ENCODE measurements around the gene TMEM215. TPM values are rescaled to one million over a fixed set of nuclear protein-coding genes. Genes with fewer than 3 reads are reported as not detected.
"Not testable (repeated sequence)": the region's sequence is repeated elsewhere in the genome, so short reads cannot be mapped to it uniquely, and the experiment has no call there.

TMEM215 gene, protein sequence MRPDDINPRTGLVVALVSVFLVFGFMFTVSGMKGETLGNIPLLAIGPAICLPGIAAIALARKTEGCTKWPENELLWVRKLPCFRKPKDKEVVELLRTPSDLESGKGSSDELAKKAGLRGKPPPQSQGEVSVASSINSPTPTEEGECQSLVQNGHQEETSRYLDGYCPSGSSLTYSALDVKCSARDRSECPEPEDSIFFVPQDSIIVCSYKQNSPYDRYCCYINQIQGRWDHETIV
- total RNA-seq (2014; rRNA removed; shearing (Covaris generic); ENCODE audit: low replicate concordance): not detected in 2 replicates

DNA sequence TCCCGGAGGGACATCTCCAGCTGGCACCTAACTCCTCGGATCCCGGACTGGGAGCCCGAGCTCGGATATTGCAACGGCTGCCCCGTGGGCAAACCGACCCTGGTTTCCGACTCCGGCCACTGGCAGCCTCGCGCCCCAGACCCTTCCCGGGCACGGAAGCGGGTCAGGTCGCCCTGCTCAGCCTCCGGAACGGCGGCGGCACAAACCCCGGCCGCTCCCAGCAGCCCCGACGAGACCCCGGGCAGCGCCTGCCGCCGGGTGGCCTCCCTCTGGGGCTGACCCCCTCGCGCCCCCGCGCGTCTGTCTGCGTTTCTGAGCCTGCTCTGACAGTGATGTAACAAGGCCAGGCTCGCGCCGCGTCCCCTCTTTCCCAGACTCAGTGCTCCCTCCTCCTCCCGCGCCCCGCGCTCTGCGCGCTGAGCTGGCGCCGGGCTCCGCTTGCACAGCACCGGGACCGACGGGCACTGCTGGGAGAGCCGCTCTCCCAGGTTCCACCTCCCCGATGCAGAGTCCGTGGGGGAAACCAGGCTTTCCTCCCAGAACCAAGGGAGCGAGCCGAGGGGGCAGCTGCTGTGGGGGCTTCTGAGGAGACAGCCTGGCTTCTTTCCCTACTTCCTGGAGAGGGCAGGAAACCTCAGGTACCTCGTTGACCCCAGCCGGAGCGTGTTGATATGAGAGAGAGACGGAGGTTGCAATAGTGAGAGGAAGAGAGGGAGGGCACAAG lies at the start of gene TMEM215:
TMEM215 (plus strand) TSS at position 373 of the 724 bp plus-strand sequence. CDS start 644 bp downstream, outside the sequence.
- in situ Hi-C loops (cut with HindIII; ENCODE audit: low pct_unique_long_range_greater_than_20kb, low sequenced_read_pairs): no loop called here
- DNase-seq (ENCODE audit: low read depth): no peak

DNA sequence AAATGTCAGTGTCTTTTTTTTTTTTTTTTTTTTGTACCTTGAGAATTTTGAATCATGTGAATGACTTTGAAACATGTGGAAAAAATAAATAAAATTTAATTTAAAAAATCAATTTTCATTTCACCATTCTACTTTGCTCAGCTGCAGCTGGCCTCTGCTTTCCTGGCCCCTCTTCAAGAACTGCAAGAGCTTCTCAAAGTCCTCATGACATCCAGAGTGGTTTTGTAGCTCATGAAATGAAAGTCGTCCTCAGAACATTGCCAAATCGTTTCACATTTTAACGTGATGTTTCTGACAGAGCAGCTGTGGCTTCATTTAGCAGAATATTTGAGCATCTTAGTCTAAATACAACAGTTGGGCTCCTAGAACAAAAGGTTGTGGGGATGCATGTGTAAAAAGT lies 47.9 kb upstream of the TMEM215 start:
- DNase-seq (ENCODE audit: low read depth): no peak
- in situ Hi-C loops (cut with HindIII; ENCODE audit: low pct_unique_long_range_greater_than_20kb, low sequenced_read_pairs): no loop called here

DNA sequence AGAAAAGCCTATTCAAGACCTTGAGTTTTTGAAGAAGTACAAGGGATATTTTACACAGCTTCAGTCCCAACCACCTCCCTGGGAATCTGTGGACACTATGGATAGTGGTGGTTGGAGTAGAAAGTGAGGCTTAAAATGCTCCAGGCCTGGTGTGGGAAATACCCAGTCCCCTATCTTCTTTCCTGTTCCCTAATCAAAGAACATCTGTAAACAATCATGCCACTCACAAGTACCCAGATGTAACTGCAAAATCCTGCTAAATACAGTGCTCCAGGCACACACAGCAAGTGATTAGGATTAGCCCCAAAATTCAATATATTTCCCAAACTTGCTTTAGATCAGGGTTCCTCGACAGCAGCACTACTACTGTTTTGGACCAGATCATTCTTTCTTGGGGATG lies 46.0 kb upstream of the TMEM215 start:
- in situ Hi-C loops (cut with HindIII; ENCODE audit: low pct_unique_long_range_greater_than_20kb, low sequenced_read_pairs): no loop called here
- DNase-seq (ENCODE audit: low read depth): no peak

DNA sequence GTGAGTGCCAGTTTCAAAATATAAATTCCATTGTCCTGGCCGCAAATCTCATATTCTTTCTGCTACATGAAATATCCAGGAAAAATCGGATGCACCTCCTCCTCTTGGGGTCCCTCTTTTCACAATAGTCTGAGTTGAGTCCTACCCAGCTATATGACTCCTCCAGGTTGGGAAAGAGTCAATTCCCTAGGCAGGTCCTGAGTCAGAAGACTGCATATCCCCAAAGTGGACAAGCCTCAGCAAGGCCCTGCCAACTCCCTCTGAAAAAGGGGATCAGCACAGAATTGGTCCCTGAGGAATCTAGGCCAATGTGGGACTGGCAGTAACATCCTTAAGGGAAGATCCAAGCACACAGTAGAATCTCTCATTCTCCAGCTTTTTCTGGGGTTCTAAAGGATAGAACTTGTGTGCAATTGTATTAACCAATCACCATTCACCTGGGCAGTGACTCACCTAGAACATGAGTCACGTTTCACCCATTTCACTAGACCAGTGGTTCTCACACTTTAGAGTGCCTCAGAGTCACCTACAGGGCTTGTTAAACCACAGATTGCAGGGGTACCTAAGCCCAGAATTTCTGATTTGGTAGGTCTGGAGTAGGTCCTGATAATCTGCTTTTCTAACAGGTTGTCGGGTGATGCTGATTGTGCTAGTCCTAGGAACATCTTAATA lies 44.7 kb upstream of the TMEM215 start:
- in situ Hi-C loops (cut with HindIII; ENCODE audit: low pct_unique_long_range_greater_than_20kb, low sequenced_read_pairs): no loop called here
- no peak for DNase-seq (ENCODE audit: low read depth)

DNA sequence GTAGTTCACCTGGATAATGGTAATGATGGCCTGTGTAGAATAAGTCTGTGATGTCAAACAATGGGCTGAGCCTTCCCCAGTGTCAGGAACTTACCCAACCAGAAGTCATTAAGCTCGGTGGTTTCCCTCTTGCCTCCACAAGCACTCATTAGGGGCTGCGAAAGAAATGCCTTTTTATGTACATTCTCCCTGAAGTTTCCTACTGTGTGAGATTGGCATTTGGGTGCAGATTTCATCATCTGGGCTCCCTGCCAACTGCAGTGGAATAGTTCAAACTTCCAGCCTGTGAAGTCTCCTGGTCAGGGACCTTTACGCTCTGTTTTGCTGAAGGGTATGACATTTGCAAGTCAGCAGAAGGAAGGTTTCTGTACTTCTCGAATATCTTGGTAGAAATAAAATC lies 41.6 kb upstream of the TMEM215 start:
- in situ Hi-C loops (cut with HindIII; ENCODE audit: low pct_unique_long_range_greater_than_20kb, low sequenced_read_pairs): no loop called here
- peak; percentile 16 for DNase-seq (ENCODE audit: low read depth)

DNA sequence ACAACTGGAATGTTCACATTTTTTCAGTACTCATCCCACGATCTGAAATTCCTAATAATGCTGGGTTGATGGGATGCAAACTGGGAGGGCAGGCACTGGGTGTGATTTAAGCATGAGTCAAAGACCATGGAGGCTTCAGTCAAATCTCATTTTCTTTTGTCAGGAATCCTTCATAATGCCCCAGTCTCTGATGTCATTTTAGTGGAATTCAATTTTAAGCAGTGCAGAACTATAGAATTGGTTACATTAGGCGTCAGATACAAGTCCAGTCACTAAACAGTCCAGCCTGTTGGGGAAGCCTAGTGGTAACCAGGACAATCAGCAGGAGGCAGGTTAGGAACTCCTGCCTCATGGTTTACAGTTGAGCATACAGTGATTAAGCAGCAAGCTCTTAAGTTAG lies 41.0 kb upstream of the TMEM215 start:
- in situ Hi-C loops (cut with HindIII; ENCODE audit: low pct_unique_long_range_greater_than_20kb, low sequenced_read_pairs): no loop called here
- DNase-seq (ENCODE audit: low read depth): no peak

DNA sequence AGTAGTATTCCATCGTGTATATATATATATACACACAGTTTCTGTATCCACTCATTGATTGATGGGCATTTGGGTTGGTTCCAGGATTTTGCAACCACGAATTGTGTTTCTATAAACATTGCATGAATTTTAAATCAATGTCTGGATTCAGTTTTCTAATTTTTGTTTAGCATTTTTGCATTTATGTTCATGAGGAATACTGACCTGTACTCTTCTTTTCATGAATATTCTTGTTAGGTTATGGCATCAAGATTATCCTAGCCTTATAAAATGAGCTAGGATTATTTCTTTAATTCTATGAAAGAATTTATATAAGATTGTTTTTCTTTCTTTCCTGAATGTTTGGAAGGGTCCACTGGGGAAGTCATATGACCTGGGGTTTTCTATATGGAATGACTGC lies 35.3 kb upstream of the TMEM215 start:
- no peak for DNase-seq (ENCODE audit: low read depth)
- in situ Hi-C loops (cut with HindIII; ENCODE audit: low pct_unique_long_range_greater_than_20kb, low sequenced_read_pairs): no loop called here

DNA sequence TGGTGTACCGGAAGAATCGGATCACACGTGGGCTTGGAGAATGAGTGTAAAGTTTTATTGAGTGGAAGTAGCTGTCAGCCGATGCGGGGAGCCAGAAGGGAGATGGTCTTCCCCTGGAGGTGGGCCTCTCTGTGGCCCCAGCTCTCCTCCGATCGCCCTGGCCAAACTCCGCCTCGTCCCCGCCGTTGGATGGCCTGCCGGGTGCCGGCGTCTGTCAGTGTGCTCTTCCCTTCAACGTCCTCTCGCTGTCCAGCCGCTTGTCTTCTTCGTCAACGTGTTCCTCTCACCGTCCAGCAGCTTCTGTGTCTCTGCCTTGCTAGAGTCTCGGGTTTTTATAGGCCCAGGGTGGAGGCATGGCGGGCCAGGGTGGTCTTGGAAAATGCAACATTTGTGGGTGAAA lies 27.6 kb upstream of the TMEM215 start:
- in situ Hi-C loops (cut with HindIII; ENCODE audit: low pct_unique_long_range_greater_than_20kb, low sequenced_read_pairs): no loop called here
- DNase-seq (ENCODE audit: low read depth): no peak

DNA sequence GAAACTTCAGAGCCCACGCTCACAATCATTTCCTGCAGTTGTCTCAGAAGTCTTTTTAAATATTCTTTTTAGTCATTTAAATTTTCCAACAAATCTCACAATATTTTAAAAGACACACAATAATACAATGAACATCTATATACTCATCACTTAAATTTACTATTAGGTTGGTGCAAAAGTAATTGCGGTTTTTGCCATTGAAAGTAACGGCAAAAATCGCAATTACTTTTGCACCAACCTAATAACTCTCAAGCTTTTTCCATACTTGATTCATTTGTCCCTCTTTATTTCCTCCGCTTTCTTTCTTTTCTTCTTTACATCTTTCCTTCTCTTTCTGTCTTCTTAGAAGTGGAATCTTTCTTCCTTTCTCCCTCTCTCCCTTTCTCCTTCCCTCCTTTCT lies 19.2 kb upstream of the TMEM215 start:
- DNase-seq (ENCODE audit: low read depth): no peak
- in situ Hi-C loops (cut with HindIII; ENCODE audit: low pct_unique_long_range_greater_than_20kb, low sequenced_read_pairs): no loop called here

DNA sequence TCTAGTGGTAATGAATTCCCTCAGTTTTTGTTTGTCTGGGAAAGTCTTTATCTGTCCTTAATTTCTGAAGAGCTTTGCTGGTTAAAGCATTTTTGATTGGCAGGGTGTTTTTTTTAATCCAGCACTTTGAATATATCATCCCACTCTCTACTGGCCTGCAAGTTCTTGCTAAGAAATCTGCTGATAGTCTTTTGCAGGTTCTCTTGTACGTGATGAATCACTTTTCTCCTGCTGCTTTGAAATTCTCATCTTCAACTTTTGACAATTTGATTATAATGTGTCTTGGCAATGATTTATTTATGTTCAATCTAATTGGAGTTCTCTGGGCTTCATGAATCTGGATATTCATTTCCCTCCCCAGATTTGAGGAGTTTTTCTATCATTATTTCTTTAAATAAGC lies 8.1 kb upstream of the TMEM215 start:
- in situ Hi-C loops (cut with HindIII; ENCODE audit: low pct_unique_long_range_greater_than_20kb, low sequenced_read_pairs): no loop called here
- DNase-seq (ENCODE audit: low read depth): no peak

DNA sequence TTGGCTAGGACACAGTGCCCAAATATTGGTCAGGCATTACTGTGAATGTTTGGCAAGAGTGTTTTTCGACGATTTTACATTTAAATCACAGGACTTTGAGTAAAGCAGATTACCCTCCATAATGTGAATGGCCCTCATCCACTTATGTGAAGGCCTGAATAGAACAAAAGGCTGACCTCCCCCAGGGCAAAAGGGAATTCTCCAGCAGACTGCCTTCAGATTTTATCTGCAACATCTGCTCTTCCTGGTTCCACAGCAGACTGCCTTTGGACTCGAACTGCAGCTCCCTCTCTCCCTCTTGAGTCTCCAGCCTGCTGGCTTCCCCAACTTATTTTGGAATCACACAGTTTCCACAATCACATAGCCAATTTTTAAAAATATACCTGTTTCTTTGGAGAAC lies 7.1 kb upstream of the TMEM215 start:
- in situ Hi-C loops (cut with HindIII; ENCODE audit: low pct_unique_long_range_greater_than_20kb, low sequenced_read_pairs): no loop called here
- no peak for DNase-seq (ENCODE audit: low read depth)

DNA sequence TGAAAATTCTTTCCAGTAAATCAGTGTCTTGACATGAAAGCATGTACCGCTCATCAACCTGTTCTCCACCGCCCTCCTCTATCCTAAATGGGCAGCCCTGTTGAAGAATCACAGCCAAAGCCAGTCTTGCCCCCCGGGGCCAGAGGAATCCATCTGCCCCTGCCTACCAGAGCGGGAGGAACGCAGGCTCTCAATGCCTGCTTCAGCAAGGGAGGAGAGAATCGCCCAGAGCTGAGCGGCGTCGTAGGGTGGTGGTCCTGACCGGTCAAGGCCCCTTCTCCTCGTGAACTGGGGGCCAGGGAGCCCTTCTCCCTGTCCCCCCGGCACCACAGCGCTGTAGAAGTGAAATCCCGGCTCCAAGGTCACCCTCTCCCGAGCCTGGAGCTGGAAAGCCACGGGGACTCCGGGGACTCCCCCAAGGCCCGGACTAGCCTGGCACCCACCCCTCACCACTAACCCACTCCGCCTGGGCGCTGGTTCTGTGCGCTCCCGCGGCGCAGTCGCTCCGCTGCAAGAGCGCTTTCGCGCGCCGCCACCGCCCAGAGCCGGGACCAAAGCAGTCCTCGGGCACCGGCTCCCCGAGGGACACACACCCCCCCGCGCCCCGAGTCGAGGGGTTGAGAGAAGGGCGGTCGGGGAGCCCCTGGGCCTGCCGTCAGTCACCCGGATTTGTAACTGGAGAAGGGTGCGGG lies 718 bp upstream of the TMEM215 start:
- in situ Hi-C loops (cut with HindIII; ENCODE audit: low pct_unique_long_range_greater_than_20kb, low sequenced_read_pairs): no loop called here
- DNase-seq (ENCODE audit: low read depth): no peak

DNA sequence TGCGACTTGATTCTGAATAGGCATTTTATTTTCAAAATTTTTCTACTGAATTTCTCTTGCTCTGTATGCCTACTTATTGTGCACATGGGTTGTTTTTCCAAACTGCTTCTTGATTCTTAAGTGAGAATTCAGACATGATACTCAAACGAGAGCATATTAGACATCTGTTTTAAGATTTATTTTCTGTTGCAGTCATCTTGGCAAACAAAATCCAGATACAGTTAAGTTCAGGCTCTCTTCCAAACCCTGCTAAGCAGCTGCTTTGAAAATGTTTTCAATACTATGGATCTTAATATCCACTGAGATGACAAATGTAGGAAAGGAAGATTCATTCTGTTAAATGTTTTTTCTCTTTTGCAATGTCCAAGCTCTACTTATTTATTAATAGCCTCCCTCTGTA lies 4.5 kb downstream of the TMEM215 start:
- in situ Hi-C loops (cut with HindIII; ENCODE audit: low pct_unique_long_range_greater_than_20kb, low sequenced_read_pairs): no loop called here
- DNase-seq (ENCODE audit: low read depth): no peak

DNA sequence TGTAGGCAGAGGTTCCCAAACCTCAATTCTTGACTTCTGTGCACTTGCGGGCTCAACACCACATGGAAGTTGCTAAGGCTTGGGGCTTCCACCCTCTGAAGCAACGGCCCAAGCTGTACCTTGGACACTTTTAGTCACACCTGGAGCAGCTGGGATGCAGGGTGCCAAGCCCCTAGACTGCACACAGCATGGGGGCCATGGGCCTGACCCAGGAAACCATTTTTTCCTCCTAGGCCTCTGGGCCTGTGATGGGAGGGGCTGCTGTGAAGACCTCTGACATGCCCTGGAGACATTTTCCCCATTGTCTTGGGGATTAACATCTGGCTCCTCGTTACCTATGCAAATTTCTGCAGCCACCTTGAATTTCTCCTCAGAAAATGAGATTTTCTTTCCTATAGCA lies 12.7 kb downstream of the TMEM215 start:
- DNase-seq (ENCODE audit: low read depth); in situ Hi-C loops (cut with HindIII; ENCODE audit: low pct_unique_long_range_greater_than_20kb, low sequenced_read_pairs): not testable (repeated sequence)

DNA sequence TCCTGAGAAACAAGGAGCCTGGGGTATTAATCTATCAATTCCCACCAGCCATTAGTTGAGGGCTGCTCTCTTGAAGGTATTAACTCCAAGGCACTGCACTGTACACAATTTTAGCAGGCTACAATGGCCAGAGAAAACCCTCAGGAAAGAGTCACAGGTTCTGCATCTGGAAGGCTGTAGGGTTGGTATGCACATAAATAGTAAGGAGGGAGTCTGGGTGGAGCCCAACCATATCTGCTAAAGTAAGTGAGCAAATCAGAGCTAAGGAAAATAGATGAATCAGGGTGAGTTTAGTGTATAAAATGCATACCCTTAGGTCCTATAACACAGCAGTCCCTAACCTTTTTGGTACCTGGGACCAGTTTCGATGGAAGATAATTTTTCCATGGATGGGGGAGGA lies 18.2 kb downstream of the TMEM215 start:
- DNase-seq (ENCODE audit: low read depth): no peak
- in situ Hi-C loops (cut with HindIII; ENCODE audit: low pct_unique_long_range_greater_than_20kb, low sequenced_read_pairs): no loop called here

DNA sequence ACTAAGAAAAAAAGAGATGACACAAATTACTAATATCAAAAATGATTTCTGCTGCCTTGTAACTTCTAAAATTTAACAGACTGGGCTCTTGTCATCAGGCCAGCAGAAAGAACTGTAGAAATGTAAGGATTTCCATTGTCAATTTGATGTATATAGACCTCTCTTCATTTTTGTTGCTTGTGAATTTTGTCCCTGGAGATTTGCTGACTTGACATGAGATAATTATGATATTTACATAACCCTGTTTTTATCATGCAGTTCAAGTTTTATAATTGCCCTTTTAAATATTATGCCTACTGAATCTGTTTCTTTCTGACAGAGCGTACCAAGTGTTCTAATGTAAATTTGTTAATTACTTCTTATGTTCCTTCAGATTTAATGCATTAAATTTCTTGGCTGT lies 23.9 kb downstream of the TMEM215 start:
- in situ Hi-C loops (cut with HindIII; ENCODE audit: low pct_unique_long_range_greater_than_20kb, low sequenced_read_pairs): no loop called here
- no peak for DNase-seq (ENCODE audit: low read depth)

DNA sequence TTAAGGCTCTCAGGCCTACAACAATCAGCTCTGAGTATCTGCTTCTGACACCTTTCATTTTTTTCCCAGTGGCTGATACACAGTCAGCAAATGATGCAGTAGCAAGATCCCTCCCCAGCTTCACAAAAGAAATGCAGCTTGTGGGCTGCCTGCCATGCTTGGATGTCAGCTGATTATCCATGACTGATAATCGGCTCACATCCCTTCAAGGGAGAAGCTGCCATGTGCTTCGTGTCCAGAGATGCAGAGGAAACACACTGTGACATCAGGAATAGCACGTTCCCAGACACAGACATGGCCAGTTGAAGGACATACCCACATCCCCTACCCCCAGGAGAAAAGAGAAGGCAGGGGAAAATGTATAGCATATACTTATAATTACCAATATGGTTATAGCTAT lies 27.9 kb downstream of the TMEM215 start:
- in situ Hi-C loops (cut with HindIII; ENCODE audit: low pct_unique_long_range_greater_than_20kb, low sequenced_read_pairs): no loop called here
- no peak for DNase-seq (ENCODE audit: low read depth)

DNA sequence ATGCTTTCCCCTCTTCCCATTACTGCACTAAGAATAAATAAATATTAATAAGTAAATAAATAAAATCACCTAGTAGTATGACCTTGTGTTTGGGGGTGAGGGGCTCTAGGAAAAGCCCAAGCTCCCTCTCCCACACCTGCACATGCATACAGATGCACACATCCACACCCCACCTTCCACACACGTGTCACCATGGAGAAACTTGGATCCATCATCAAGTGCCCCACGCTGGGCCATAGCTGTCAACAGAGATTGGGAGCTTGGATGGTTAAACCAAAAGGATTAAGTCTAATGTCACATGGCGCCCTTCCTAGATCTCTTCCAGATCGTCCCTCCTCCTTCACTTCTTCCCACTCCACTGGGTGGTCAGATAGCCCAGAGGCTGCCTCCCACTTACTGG lies 37.0 kb downstream of the TMEM215 start:
- in situ Hi-C loops (cut with HindIII; ENCODE audit: low pct_unique_long_range_greater_than_20kb, low sequenced_read_pairs): no loop called here
- no peak for DNase-seq (ENCODE audit: low read depth)

DNA sequence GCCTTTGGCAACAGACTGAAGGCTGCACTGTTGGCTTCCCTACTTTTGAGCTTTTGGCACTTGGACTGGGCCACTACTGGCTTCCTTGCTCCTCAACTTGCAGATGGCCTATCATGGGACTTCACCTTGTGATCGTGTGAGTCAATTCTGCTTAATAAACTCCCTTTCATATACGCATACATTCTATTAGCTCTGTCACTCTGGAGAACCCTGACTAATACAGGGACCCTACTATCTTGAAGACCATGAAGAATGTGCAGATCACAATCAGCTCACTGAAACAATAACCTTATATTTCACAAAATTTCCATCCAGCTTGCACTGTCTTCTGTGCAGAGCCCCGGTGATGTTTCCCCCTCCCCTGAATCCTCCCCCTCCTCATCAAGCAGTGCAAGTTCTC lies 39.8 kb downstream of the TMEM215 start:
- no peak for DNase-seq (ENCODE audit: low read depth)
- in situ Hi-C loops (cut with HindIII; ENCODE audit: low pct_unique_long_range_greater_than_20kb, low sequenced_read_pairs): no loop called here
